ENCODE measurements around the gene TMEFF2. TPM values are rescaled to one million over a fixed set of nuclear protein-coding genes. Genes with fewer than 3 reads are reported as not detected.

TMEFF2 gene
- polyA plus RNA-seq, 2 donors = 0.02 to 0.08 TPM

GRCh38 chr2:191941376-191941929 is 253.3 kb downstream of the TMEFF2 start:
- no peaks in the 10 kb centered on the region for H3K9me3 ChIP-seq (ENCODE audit: control insufficient read depth in 2 of 2, insufficient read depth in 1 of 2, low read depth in 1 of 2, low read length in 1 of 2)
- H3K4me1 ChIP-seq (ENCODE audit: control insufficient read depth in 2 of 2, insufficient read depth in 2 of 2, low read length in 1 of 2) = no peaks in the 10 kb centered on the region
- H3K27me3 ChIP-seq (ENCODE audit: control insufficient read depth in 1 of 2, insufficient read depth in 2 of 2, low read length in 2 of 2) = no peaks in the 10 kb centered on the region
- no peaks in the 10 kb centered on the region for H3K36me3 ChIP-seq (ENCODE audit: control insufficient read depth in 2 of 2, insufficient read depth in 2 of 2, low read length in 1 of 2)
- no peak overlapping the region for H3K27ac ChIP-seq (ENCODE audit: low read depth in 2 of 2, low read length in 1 of 2)
- WGBS, 2 donors = 53 to 67% methylated on average over 3 of the region's 3 CpGs
- H3K4me3 ChIP-seq (ENCODE audit: low read depth in 1 of 2, low read length in 2 of 2) = no peak overlapping the region

DNA sequence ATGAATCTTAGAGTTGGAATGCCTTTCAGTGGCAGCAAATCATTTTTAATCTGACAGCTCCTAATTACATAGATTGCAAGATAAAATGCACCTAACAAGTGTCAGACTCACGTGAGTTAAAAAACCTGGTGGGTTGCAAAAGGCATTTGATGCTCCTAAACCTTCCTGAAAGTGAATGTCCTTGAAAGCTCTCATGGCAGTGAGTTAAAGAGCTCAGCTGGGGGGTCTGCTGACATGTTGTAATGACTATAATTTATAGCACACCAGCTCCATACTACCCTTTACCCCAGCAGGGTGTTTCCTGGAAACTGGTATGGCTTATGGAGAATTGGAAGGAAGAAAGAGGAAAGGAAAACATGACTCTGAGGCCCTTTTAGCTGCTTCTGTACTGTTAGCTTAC is 256.0 kb downstream of the TMEFF2 start:
- 82 to 85% methylated on average over 1 of the region's 1 CpG for WGBS, 2 donors
- Histone ChIP-seq H3K9me3 (ENCODE audit: control insufficient read depth in 2 of 2, insufficient read depth in 1 of 2, low read depth in 1 of 2, low read length in 1 of 2) (no peaks in the 10 kb centered on the region), H3K36me3 (ENCODE audit: control insufficient read depth in 2 of 2, insufficient read depth in 2 of 2, low read length in 1 of 2) (no peaks in the 10 kb centered on the region), H3K27ac (ENCODE audit: low read depth in 2 of 2, low read length in 1 of 2) (no peak overlapping the region), H3K4me3 (ENCODE audit: low read depth in 1 of 2, low read length in 2 of 2) (no peak overlapping the region), H3K4me1 (ENCODE audit: control insufficient read depth in 2 of 2, insufficient read depth in 2 of 2, low read length in 1 of 2) (no peaks in the 10 kb centered on the region), H3K27me3 (ENCODE audit: control insufficient read depth in 1 of 2, insufficient read depth in 2 of 2, low read length in 2 of 2) (no peaks in the 10 kb centered on the region)

GRCh38 chr2:191936882-191937405 is 257.8 kb downstream of the TMEFF2 start:
- Histone ChIP-seq H3K9me3 (ENCODE audit: control insufficient read depth in 2 of 2, insufficient read depth in 1 of 2, low read depth in 1 of 2, low read length in 1 of 2) (no peaks in the 10 kb centered on the region), H3K4me1 (ENCODE audit: control insufficient read depth in 2 of 2, insufficient read depth in 2 of 2, low read length in 1 of 2) (no peaks in the 10 kb centered on the region), H3K27me3 (ENCODE audit: control insufficient read depth in 1 of 2, insufficient read depth in 2 of 2, low read length in 2 of 2) (no peaks in the 10 kb centered on the region), H3K4me3 (ENCODE audit: low read depth in 1 of 2, low read length in 2 of 2) (no peak overlapping the region), H3K27ac (ENCODE audit: low read depth in 2 of 2, low read length in 1 of 2) (no peak overlapping the region), H3K36me3 (ENCODE audit: control insufficient read depth in 2 of 2, insufficient read depth in 2 of 2, low read length in 1 of 2) (no peaks in the 10 kb centered on the region)
- 83 to 86% methylated on average over 2 of the region's 2 CpGs for WGBS, 2 donors

DNA sequence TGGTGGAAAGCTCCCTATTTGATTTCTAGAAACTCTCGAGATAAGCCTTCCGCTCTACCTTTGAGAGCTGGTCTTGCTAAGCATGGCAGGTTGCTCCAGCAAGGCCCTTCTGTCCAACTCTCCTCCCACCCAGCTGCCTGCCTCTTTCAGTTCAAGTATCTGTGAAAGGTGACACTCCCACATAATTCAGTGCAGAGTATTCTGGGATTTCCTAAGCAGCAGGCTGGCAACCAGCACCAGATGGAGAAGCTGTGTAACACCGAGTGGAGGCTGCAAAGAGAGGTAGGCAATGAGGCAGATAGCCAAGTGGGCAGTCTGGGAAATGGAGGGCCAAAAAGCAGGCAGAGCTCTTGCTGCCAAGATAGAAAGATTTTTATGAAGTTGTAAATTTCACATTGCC is 259.5 kb downstream of the TMEFF2 start:
- Histone ChIP-seq H3K4me1 (ENCODE audit: control insufficient read depth in 2 of 2, insufficient read depth in 2 of 2, low read length in 1 of 2) (no peaks in the 10 kb centered on the region), H3K4me3 (ENCODE audit: low read depth in 1 of 2, low read length in 2 of 2) (no peak overlapping the region), H3K9me3 (ENCODE audit: control insufficient read depth in 2 of 2, insufficient read depth in 1 of 2, low read depth in 1 of 2, low read length in 1 of 2) (no peaks in the 10 kb centered on the region), H3K27ac (ENCODE audit: low read depth in 2 of 2, low read length in 1 of 2) (no peak overlapping the region), H3K36me3 (ENCODE audit: control insufficient read depth in 2 of 2, insufficient read depth in 2 of 2, low read length in 1 of 2) (no peaks in the 10 kb centered on the region), H3K27me3 (ENCODE audit: control insufficient read depth in 1 of 2, insufficient read depth in 2 of 2, low read length in 2 of 2) (no peaks in the 10 kb centered on the region)
- WGBS, 2 donors = 90 to 91% methylated on average over 3 of the region's 3 CpGs

DNA sequence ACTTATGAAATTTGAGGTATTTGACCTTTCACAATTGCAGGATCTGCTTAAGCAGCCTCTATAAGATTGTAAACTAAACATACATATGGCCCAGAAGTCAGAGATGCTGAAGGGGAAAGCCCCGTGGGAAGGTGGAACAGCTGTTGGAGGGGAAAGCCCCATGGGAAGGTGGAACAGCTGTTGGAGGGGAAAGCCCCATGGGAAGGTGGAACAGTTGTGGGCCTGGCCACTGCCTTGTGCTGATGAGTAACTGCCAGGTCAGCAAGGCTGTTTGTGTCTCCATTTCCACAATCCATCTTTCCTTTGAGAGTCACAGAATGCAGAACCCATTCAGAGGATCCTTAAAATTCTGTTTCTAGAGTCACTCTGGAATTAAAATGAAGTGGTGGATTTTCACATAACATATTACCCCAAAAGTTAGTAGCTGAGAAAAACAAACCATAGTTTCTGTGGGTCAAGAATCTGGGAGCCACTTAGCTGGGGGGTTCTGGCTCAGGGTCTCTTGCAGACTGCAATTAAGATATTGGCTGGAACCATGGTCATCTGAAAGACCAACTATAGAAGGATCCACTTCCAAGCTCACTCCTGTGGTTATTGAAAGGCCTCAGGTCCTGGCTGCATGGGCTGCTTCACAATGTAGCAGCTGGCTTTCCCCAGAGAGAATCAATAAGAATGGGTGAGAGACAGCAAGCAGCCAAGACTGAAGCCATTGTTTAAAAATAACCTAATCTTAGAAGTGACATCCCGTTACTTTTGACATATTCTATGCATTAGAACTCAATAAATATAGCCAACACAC is 261.2 kb downstream of the TMEFF2 start:
- Histone ChIP-seq H3K4me1 (ENCODE audit: control insufficient read depth in 2 of 2, insufficient read depth in 2 of 2, low read length in 1 of 2) (no peaks in the 10 kb centered on the region), H3K27me3 (ENCODE audit: control insufficient read depth in 1 of 2, insufficient read depth in 2 of 2, low read length in 2 of 2) (no peaks in the 10 kb centered on the region), H3K9me3 (ENCODE audit: control insufficient read depth in 2 of 2, insufficient read depth in 1 of 2, low read depth in 1 of 2, low read length in 1 of 2) (no peaks in the 10 kb centered on the region), H3K4me3 (ENCODE audit: low read depth in 1 of 2, low read length in 2 of 2) (no peak overlapping the region), H3K36me3 (ENCODE audit: control insufficient read depth in 2 of 2, insufficient read depth in 2 of 2, low read length in 1 of 2) (no peaks in the 10 kb centered on the region), H3K27ac (ENCODE audit: low read depth in 2 of 2, low read length in 1 of 2) (no peak overlapping the region)
- WGBS, 2 donors = 58 to 77% methylated on average over 2 of the region's 2 CpGs

- no peaks in the 10 kb centered on the region for H3K9me3 ChIP-seq (ENCODE audit: control insufficient read depth in 2 of 2, insufficient read depth in 1 of 2, low read depth in 1 of 2, low read length in 1 of 2)
- no peaks in the 10 kb centered on the region for H3K4me1 ChIP-seq (ENCODE audit: control insufficient read depth in 2 of 2, insufficient read depth in 2 of 2, low read length in 1 of 2)
- no peak overlapping the region for H3K4me3 ChIP-seq (ENCODE audit: low read depth in 1 of 2, low read length in 2 of 2)
- no peaks in the 10 kb centered on the region for H3K36me3 ChIP-seq (ENCODE audit: control insufficient read depth in 2 of 2, insufficient read depth in 2 of 2, low read length in 1 of 2)
- no peaks in the 10 kb centered on the region for H3K27me3 ChIP-seq (ENCODE audit: control insufficient read depth in 1 of 2, insufficient read depth in 2 of 2, low read length in 2 of 2)
- WGBS, 2 donors = 62 to 66% methylated on average over 1 of the region's 1 CpG
- H3K27ac ChIP-seq (ENCODE audit: low read depth in 2 of 2, low read length in 1 of 2) = no peak overlapping the region
Measured at GRCh38 chr2:191932286-191932685, 262.4 kb downstream of the TMEFF2 start.

GRCh38 chr2:191931329-191931728 is 263.4 kb downstream of the TMEFF2 start:
- no peak overlapping the region for H3K27ac ChIP-seq (ENCODE audit: low read depth in 2 of 2, low read length in 1 of 2)
- no peaks in the 10 kb centered on the region for H3K36me3 ChIP-seq (ENCODE audit: control insufficient read depth in 2 of 2, insufficient read depth in 2 of 2, low read length in 1 of 2)
- no peak overlapping the region for H3K4me3 ChIP-seq (ENCODE audit: low read depth in 1 of 2, low read length in 2 of 2)
- H3K27me3 ChIP-seq (ENCODE audit: control insufficient read depth in 1 of 2, insufficient read depth in 2 of 2, low read length in 2 of 2) = no peaks in the 10 kb centered on the region
- H3K9me3 ChIP-seq (ENCODE audit: control insufficient read depth in 2 of 2, insufficient read depth in 1 of 2, low read depth in 1 of 2, low read length in 1 of 2) = no peaks in the 10 kb centered on the region
- no peaks in the 10 kb centered on the region for H3K4me1 ChIP-seq (ENCODE audit: control insufficient read depth in 2 of 2, insufficient read depth in 2 of 2, low read length in 1 of 2)
- WGBS, 2 donors = 81 to 84% methylated on average over 1 of the region's 1 CpG

- Histone ChIP-seq H3K9me3 (ENCODE audit: control insufficient read depth in 2 of 2, insufficient read depth in 1 of 2, low read depth in 1 of 2, low read length in 1 of 2) (no peaks in the 10 kb centered on the region), H3K27ac (ENCODE audit: low read depth in 2 of 2, low read length in 1 of 2) (no peak overlapping the region), H3K27me3 (ENCODE audit: control insufficient read depth in 1 of 2, insufficient read depth in 2 of 2, low read length in 2 of 2) (no peaks in the 10 kb centered on the region), H3K36me3 (ENCODE audit: control insufficient read depth in 2 of 2, insufficient read depth in 2 of 2, low read length in 1 of 2) (no peaks in the 10 kb centered on the region), H3K4me1 (ENCODE audit: control insufficient read depth in 2 of 2, insufficient read depth in 2 of 2, low read length in 1 of 2) (no peaks in the 10 kb centered on the region), H3K4me3 (ENCODE audit: low read depth in 1 of 2, low read length in 2 of 2) (no peak overlapping the region)
- WGBS, 2 donors = 82 to 86% methylated on average over 3 of the region's 3 CpGs
Measured at GRCh38 chr2:191930205-191930604, 264.5 kb downstream of the TMEFF2 start.

- Histone ChIP-seq H3K9me3 (ENCODE audit: control insufficient read depth in 2 of 2, insufficient read depth in 1 of 2, low read depth in 1 of 2, low read length in 1 of 2) (no peaks in the 10 kb centered on the region), H3K36me3 (ENCODE audit: control insufficient read depth in 2 of 2, insufficient read depth in 2 of 2, low read length in 1 of 2) (no peaks in the 10 kb centered on the region), H3K4me3 (ENCODE audit: low read depth in 1 of 2, low read length in 2 of 2) (no peak overlapping the region), H3K4me1 (ENCODE audit: control insufficient read depth in 2 of 2, insufficient read depth in 2 of 2, low read length in 1 of 2) (no peaks in the 10 kb centered on the region), H3K27me3 (ENCODE audit: control insufficient read depth in 1 of 2, insufficient read depth in 2 of 2, low read length in 2 of 2) (no peaks in the 10 kb centered on the region), H3K27ac (ENCODE audit: low read depth in 2 of 2, low read length in 1 of 2) (no peak overlapping the region)
- WGBS, 2 donors = 75 to 78% methylated on average over 4 of the region's 4 CpGs
Measured at GRCh38 chr2:191929288-191929687, 265.4 kb downstream of the TMEFF2 start.

DNA sequence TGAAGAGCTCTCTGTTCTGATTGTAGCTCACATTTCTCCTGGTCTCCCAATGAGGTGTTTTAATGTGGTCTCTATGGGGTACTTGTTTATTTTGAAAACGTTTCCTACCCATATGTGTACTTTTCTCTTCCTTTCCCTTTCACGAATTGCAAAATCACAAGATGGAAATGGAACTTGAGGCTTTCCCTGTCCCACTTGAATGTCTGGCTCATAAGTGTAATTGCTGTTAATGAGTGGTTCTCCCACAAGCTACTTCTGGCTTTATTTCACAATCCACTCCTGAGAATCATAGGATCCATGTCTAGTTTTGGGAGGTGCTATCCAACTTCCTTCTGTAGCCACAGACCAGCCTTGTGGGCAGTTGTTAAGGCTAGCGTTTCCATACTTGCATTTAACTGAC is 266.7 kb downstream of the TMEFF2 start:
- Histone ChIP-seq H3K9me3 (ENCODE audit: control insufficient read depth in 2 of 2, insufficient read depth in 1 of 2, low read depth in 1 of 2, low read length in 1 of 2) (no peaks in the 10 kb centered on the region), H3K4me1 (ENCODE audit: control insufficient read depth in 2 of 2, insufficient read depth in 2 of 2, low read length in 1 of 2) (no peaks in the 10 kb centered on the region), H3K36me3 (ENCODE audit: control insufficient read depth in 2 of 2, insufficient read depth in 2 of 2, low read length in 1 of 2) (no peaks in the 10 kb centered on the region), H3K27me3 (ENCODE audit: control insufficient read depth in 1 of 2, insufficient read depth in 2 of 2, low read length in 2 of 2) (no peaks in the 10 kb centered on the region), H3K27ac (ENCODE audit: low read depth in 2 of 2, low read length in 1 of 2) (no peak overlapping the region), H3K4me3 (ENCODE audit: low read depth in 1 of 2, low read length in 2 of 2) (no peak overlapping the region)
- 46 to 59% methylated on average over 3 of the region's 3 CpGs for WGBS, 2 donors
